Measurements from ENCODE around the gene PRKCSH.

DNA sequence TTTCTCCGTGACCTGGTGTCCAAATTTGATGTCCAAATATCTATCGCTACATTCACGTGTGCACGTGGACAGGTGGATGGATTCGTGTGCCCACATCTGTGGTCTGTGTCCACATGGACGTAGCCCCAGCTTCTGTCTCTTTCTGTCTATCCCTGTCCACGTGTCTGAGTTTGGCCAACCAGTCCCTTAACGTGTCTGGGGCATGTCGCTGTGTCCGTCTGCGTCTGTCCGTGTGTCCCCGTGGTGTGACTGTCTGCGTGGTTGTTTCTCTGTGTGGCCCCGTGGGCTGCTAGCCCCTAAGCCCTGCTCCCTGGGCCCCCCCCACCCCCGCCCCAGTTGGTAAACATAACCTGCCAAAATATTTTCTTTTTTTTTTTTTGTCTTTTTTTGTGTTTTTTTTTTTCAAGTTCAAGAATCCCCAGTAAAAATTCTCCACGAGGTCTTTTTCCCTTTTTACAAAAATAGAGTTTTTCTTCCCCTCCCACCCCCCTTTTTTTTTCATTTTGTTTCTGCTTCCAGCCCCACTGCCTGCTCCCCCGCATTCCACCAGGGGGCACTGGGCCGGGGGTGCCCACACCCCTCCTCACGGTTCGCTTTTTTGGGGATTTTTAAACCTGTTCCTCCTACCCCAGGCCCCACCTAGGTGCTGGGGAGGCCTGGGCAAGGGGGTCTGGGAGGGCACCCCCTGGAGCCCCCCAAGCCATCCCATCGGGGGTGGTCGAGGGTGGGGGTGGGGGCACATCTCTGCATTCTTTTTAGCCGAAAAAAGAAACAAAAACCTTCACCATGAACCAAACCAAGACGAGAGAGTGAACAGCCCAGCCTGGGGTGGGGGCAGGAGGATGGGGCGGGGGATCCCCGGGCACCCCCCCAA is 18.3 kb downstream of the PRKCSH start:
- TF ChIP-seq, protein P1, sequence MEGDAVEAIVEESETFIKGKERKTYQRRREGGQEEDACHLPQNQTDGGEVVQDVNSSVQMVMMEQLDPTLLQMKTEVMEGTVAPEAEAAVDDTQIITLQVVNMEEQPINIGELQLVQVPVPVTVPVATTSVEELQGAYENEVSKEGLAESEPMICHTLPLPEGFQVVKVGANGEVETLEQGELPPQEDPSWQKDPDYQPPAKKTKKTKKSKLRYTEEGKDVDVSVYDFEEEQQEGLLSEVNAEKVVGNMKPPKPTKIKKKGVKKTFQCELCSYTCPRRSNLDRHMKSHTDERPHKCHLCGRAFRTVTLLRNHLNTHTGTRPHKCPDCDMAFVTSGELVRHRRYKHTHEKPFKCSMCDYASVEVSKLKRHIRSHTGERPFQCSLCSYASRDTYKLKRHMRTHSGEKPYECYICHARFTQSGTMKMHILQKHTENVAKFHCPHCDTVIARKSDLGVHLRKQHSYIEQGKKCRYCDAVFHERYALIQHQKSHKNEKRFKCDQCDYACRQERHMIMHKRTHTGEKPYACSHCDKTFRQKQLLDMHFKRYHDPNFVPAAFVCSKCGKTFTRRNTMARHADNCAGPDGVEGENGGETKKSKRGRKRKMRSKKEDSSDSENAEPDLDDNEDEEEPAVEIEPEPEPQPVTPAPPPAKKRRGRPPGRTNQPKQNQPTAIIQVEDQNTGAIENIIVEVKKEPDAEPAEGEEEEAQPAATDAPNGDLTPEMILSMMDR (IDR thresholded peaks at IDR 0.05), result peak in 1 of 3 experiments; percentile 34
- TF ChIP-seq POLR2A (IDR thresholded peaks at IDR 0.05), result no peak
